NCI-H2196 treated with DMSO at 0.1 percent for 48 hours (cell line): ENCODE measurements around the gene PPP1R12B.
"Not testable (repeated sequence)": the region's sequence is repeated elsewhere in the genome, so short reads cannot be mapped to it uniquely, and the experiment has no call there.

Experiments
- DNase-seq: peaks from one replicate; lab custom pipeline; 2025; ENCODE audit not compliant: unreplicated experiment; lab: John Stamatoyannopoulos, UW

Gene PPP1R12B

GRCh38 chr1:202473266-202474045, 125.0 kb downstream of the PPP1R12B start:
- DNase-seq: not testable (repeated sequence)

GRCh38 chr1:202479661-202480060, 131.2 kb downstream of the PPP1R12B start:
- not testable (repeated sequence) for DNase-seq

- not testable (repeated sequence) for DNase-seq
These were observed 132.1 kb downstream of the PPP1R12B start for GRCh38 chr1:202480640-202481039.

GRCh38 chr1:202483362-202483761, 134.9 kb downstream of the PPP1R12B start:
- DNase-seq: not testable (repeated sequence)

- not testable (repeated sequence) for DNase-seq
These were observed 135.5 kb downstream of the PPP1R12B start for GRCh38 chr1:202484032-202484431.

- not testable (repeated sequence) for DNase-seq
These were observed 136.3 kb downstream of the PPP1R12B start for GRCh38 chr1:202484820-202485219.

GRCh38 chr1:202488178-202488649, 139.7 kb downstream of the PPP1R12B start:
- DNase-seq: not testable (repeated sequence)

GRCh38 chr1:202489101-202489500, 140.6 kb downstream of the PPP1R12B start:
- not testable (repeated sequence) for DNase-seq

- not testable (repeated sequence) for DNase-seq
These were observed 144.6 kb downstream of the PPP1R12B start for GRCh38 chr1:202493112-202493511.

- DNase-seq: no peak
These were observed 150.0 kb downstream of the PPP1R12B start for GRCh38 chr1:202498542-202498941.

GRCh38 chr1:202499997-202500396, 151.5 kb downstream of the PPP1R12B start:
- DNase-seq: not testable (repeated sequence)

- DNase-seq: peak; percentile 8
These were observed 152.8 kb downstream of the PPP1R12B start for GRCh38 chr1:202501281-202501680.

GRCh38 chr1:202505356-202505755, 156.9 kb downstream of the PPP1R12B start:
- no peak for DNase-seq

- not testable (repeated sequence) for DNase-seq
These were observed 157.5 kb downstream of the PPP1R12B start for GRCh38 chr1:202505880-202506575.

GRCh38 chr1:202508863-202509262, 160.4 kb downstream of the PPP1R12B start:
- not testable (repeated sequence) for DNase-seq

GRCh38 chr1:202513875-202514274, 165.4 kb downstream of the PPP1R12B start:
- DNase-seq: not testable (repeated sequence)

- no peak for DNase-seq
These were observed 168.0 kb downstream of the PPP1R12B start for GRCh38 chr1:202516434-202516877.

- not testable (repeated sequence) for DNase-seq
These were observed 168.6 kb downstream of the PPP1R12B start for GRCh38 chr1:202517146-202517545.

GRCh38 chr1:202518180-202518579, 169.7 kb downstream of the PPP1R12B start:
- not testable (repeated sequence) for DNase-seq

- DNase-seq: not testable (repeated sequence)
These were observed 170.4 kb downstream of the PPP1R12B start for GRCh38 chr1:202518905-202519304.

GRCh38 chr1:202520129-202520856, 171.8 kb downstream of the PPP1R12B start:
- not testable (repeated sequence) for DNase-seq
